ENCODE results near the gene KPNA1.

- TF ChIP-seq, protein P1, sequence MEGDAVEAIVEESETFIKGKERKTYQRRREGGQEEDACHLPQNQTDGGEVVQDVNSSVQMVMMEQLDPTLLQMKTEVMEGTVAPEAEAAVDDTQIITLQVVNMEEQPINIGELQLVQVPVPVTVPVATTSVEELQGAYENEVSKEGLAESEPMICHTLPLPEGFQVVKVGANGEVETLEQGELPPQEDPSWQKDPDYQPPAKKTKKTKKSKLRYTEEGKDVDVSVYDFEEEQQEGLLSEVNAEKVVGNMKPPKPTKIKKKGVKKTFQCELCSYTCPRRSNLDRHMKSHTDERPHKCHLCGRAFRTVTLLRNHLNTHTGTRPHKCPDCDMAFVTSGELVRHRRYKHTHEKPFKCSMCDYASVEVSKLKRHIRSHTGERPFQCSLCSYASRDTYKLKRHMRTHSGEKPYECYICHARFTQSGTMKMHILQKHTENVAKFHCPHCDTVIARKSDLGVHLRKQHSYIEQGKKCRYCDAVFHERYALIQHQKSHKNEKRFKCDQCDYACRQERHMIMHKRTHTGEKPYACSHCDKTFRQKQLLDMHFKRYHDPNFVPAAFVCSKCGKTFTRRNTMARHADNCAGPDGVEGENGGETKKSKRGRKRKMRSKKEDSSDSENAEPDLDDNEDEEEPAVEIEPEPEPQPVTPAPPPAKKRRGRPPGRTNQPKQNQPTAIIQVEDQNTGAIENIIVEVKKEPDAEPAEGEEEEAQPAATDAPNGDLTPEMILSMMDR (IDR thresholded peaks at IDR 0.05; ENCODE audit: low read depth, low read length) = no peak
- TF ChIP-seq EZH2phosphoT487 (IDR thresholded peaks at IDR 0.05; ENCODE audit: low read depth) = no peak
Observed at GRCh38 chr3:122374034-122374433, 140.7 kb downstream of the KPNA1 start.
